Coronary artery (tissue), 2 donors: Measurements from ENCODE around the gene LMCD1.

ENCODE experiments used
- DNase-seq: peaks from one replicate; pipeline ENCODE4 v3.0.0-alpha.2; 2017; ENCODE audit warnings: low spot score
- H3K27ac ChIP-seq, 2 donors: fragments of 200-600 bp; sonication (generic); one replicate each; pipeline ENCODE4 v1.5.1; 2016 to 2019
- H3K4me3 ChIP-seq: fragments of 200-600 bp; sonication (generic); 2 replicates; pipeline ENCODE4 v1.5.1; 2016; ENCODE audit warnings: mild to moderate bottlenecking, moderate library complexity
- CTCF ChIP-seq: fragments of 200-600 bp; sonication (generic); IDR thresholded peaks from one replicate; pipeline ENCODE4 v1.5.1; 2019; ENCODE audit warnings: antibody characterized with exemption

Gene LMCD1

GRCh38 chr3:8538913-8539312 lies 37.3 kb downstream of the LMCD1 start:
- no peak overlapping the region for H3K4me3 ChIP-seq
- no peak overlapping the region for H3K27ac ChIP-seq
- no peak for TF ChIP-seq CTCF
- DNase-seq: no peak

DNA sequence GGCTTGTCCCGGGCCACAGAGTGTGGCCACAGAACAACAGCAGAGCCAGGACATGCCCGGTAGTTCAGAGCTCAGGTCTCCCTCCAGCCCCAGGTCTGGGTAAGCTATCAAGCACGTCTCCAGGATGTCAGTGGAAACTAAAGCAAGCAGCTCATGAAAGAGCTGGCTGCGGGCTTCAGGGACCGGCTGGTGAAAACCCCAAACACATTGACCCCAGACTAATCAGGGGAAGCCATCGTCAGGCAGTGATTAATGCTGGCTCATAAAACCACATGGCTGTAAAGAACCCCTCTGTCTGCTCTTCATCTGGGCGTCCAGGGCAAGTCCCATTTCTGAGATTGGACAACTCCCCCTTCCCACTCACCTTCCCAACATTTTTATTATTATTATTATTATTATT lies 37.8 kb downstream of the LMCD1 start:
- H3K4me3 ChIP-seq: no peak overlapping the region
- no peak for DNase-seq
- no peak for TF ChIP-seq CTCF
- H3K27ac ChIP-seq: peak overlapping the region in 1 of 2 donors; percentile 24

DNA sequence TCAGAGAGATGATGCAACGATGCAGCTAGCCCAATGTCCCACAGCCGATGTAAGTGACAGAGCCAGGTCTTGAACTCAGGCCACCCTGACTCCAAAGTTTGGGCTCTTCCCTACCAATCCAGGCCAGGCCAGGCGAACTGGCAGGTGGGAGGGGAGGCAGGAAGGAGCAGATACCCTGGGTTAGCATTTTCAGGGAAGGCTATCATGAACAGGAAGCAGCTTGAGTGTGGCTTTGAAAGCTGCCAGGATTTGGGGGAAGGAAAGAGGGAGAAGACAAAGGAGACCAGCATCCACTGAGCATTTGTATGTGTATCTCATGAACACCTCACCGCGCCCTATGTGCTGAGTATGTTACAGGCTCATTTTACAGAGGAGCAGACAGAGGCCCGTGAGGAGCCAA lies 38.8 kb downstream of the LMCD1 start:
- TF ChIP-seq CTCF: no peak
- DNase-seq: no peak
- Histone ChIP-seq H3K27ac (peak overlapping the region in 1 of 2 donors; percentile 6), H3K4me3 (no peak overlapping the region)

- Histone ChIP-seq H3K4me3 (no peak overlapping the region), H3K27ac (peak overlapping the region in 1 of 2 donors; percentile 40)
- DNase-seq: no peak
- no peak for TF ChIP-seq CTCF
These were observed 39.9 kb downstream of the LMCD1 start for GRCh38 chr3:8541486-8541885.

DNA sequence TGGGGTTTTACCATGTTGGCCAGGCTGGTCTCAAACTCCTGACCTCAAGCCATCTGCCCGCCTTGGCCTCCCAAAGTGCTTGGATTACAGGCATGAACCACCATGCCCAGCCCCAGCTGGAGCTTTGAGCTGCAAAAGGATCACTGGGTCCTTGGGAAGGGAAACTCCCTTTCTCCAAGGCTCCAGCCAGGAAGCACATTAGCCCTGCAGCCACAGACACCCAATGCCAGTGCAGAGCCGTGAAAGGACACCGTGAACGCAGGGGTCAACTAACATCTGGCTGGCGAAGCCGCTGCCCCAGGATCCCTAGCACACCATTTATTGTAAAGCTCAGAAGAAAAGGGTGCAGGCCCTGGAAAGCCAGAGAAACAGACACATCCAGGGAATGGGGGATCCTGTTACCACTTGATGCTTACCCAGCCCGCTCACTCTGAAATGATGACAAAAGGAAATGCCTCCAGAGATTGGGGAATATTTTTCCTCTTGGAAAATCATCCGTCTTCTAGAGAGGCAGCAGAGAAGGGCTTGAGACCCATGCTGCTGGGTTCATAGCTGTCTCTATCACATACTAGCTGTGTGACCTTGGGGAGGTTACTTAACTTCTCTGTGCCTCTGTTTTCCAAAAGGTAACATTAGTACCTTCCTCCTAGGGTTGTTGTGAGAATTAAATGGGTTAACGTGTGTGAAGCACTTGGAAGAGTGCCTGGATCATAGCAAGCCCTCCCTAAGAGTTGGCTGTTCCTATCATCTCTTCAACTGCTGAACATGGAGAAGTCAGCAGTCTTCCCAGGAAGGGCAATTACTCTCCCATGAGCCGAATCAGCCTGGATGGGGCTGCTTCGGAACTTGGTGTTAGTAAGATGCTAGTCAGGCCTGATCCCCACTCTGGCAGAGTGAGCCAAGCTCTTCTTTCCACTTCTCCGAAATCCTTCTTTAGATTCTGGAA lies 40.8 kb downstream of the LMCD1 start:
- H3K4me3 ChIP-seq: no peak overlapping the region
- H3K27ac ChIP-seq: peak overlapping the region; percentile 27 to 65
- DNase-seq: no peak
- no peak for TF ChIP-seq CTCF

GRCh38 chr3:8546609-8547008 lies 45.0 kb downstream of the LMCD1 start:
- no peak overlapping the region for H3K4me3 ChIP-seq
- no peak for DNase-seq
- TF ChIP-seq CTCF: no peak
- H3K27ac ChIP-seq: peak overlapping the region in 1 of 2 donors; percentile 21
